GM19468 (cell line): ENCODE data around the gene USP24.

Source experiments
- ATAC-seq: cut with Tn5 transposase; IDR thresholded peaks from one replicate; pipeline ENCODE4 v1.9.1; 2021; ENCODE audit warnings: mild to moderate bottlenecking, moderate library complexity, moderate number of reproducible peaks; ENCODE audit not compliant: unreplicated experiment; ENCODE audit errors: extremely low read depth

The USP24 gene

GRCh38 chr1:55057956-55058298 is 157.2 kb downstream of the USP24 start:
- ATAC-seq: no peak

GRCh38 chr1:55057270-55057955 is 157.8 kb downstream of the USP24 start:
- no peak for ATAC-seq

- no peak for ATAC-seq
These were observed 158.6 kb downstream of the USP24 start for GRCh38 chr1:55056632-55056992.

GRCh38 chr1:55055951-55056631 is 159.1 kb downstream of the USP24 start:
- no peak for ATAC-seq

- ATAC-seq: no peak
These were observed 159.9 kb downstream of the USP24 start for GRCh38 chr1:55055084-55055882.

GRCh38 chr1:55054396-55054795 is 160.8 kb downstream of the USP24 start:
- no peak for ATAC-seq

GRCh38 chr1:55053265-55053954 is 161.8 kb downstream of the USP24 start:
- ATAC-seq: no peak

- ATAC-seq: no peak
These were observed 162.7 kb downstream of the USP24 start for GRCh38 chr1:55052221-55053142.

- no peak for ATAC-seq
These were observed 163.5 kb downstream of the USP24 start for GRCh38 chr1:55051621-55052020.

GRCh38 chr1:55051169-55051568 is 164.0 kb downstream of the USP24 start:
- no peak for ATAC-seq

- no peak for ATAC-seq
These were observed 164.9 kb downstream of the USP24 start for GRCh38 chr1:55050283-55050682.

GRCh38 chr1:55049914-55050278 is 165.3 kb downstream of the USP24 start:
- no peak for ATAC-seq

- no peak for ATAC-seq
These were observed 165.8 kb downstream of the USP24 start for GRCh38 chr1:55049271-55049913.

- ATAC-seq: no peak
These were observed 166.5 kb downstream of the USP24 start for GRCh38 chr1:55048453-55049270.

GRCh38 chr1:55047611-55048010 is 167.6 kb downstream of the USP24 start:
- no peak for ATAC-seq

GRCh38 chr1:55046871-55047270 is 168.3 kb downstream of the USP24 start:
- no peak for ATAC-seq

GRCh38 chr1:55045430-55045829 is 169.7 kb downstream of the USP24 start:
- ATAC-seq: no peak

GRCh38 chr1:55044617-55045397 is 170.4 kb downstream of the USP24 start:
- ATAC-seq: no peak
